ENCODE results near the gene GNG5. TPM values are rescaled to one million over a fixed set of nuclear protein-coding genes. Genes with fewer than 3 reads are reported as not detected.

Gene GNG5
- total RNA-seq, 1 experiment from 2014 or later, result 115 TPM

GRCh38 chr1:84509029-84509428, 2.6 kb upstream of the GNG5 start:
- Histone ChIP-seq H3K4me1 (ENCODE audit: insufficient read depth, low read length) (no peaks in the 10 kb centered on the region), H2BK5ac (ENCODE audit: insufficient read length, low read length) (no peak overlapping the region), H3K23me2 (ENCODE audit: insufficient read length, low read depth, low read length, poor library complexity, severe bottlenecking) (peaks cover 4% of the 10 kb centered on the region), H3K9ac (ENCODE audit: extremely low read depth, insufficient read length, low read length) (no peak overlapping the region), H3K4ac (ENCODE audit: low read depth, low read length) (no peak overlapping the region), H3K79me2 (ENCODE audit: insufficient read depth, low read length) (peaks cover 8% of the 10 kb centered on the region; the same call in 1 of the 2 replicates), H4K91ac (ENCODE audit: insufficient read length, low read depth, low read length) (no peak overlapping the region), H2BK20ac (ENCODE audit: low read depth, low read length, poor library complexity, severe bottlenecking) (no peak overlapping the region), H3K14ac (ENCODE audit: insufficient read depth, low read length) (no peak overlapping the region), H3K27ac (ENCODE audit: insufficient read length, low read depth, low read length) (no peak overlapping the region), H2BK15ac (ENCODE audit: low read depth, low read length) (no peak overlapping the region), H4K8ac (replicated peaks; ENCODE audit: insufficient read length, low read depth, low read length) (no peak overlapping the region), H3K9me3 (ENCODE audit: control insufficient read depth, low read depth, low read length) (no peaks in the 10 kb centered on the region), H4K20me1 (ENCODE audit: control insufficient read depth, insufficient read depth, insufficient read length) (no peaks in the 10 kb centered on the region), H3K18ac (ENCODE audit: insufficient read length, low read depth, low read length) (no peak overlapping the region), H4K5ac (ENCODE audit: insufficient read length, low read depth, low read length) (no peak overlapping the region), H2AFZ (ENCODE audit: low read length) (no peak overlapping the region), H3K79me1 (ENCODE audit: insufficient read depth, low read depth, low read length, poor library complexity, severe bottlenecking) (no peaks in the 10 kb centered on the region), H3K56ac (ENCODE audit: insufficient read length, low read depth, low read length) (no peak overlapping the region), H3T11ph (ENCODE audit: low read length) (no peak overlapping the region), H3K23ac (ENCODE audit: insufficient read length, low read depth, low read length) (no peak overlapping the region), H3K27me3 (ENCODE audit: insufficient read depth, low read length) (no peaks in the 10 kb centered on the region), H2BK12ac (ENCODE audit: insufficient read length, low read depth, low read length) (no peak overlapping the region), H3K4me2 (ENCODE audit: insufficient read depth, insufficient read length, low read length) (no peak overlapping the region), H2AK5ac (ENCODE audit: insufficient read length, low read length) (no peak overlapping the region), H2BK120ac (ENCODE audit: low read depth, low read length, poor library complexity, severe bottlenecking) (no peak overlapping the region)
- Mint-ChIP-seq H3K9me3 (peaks cover 16 to 18% of the 10 kb centered on the region in 2 experiments), H3K27me3 (ENCODE audit: low read depth) (no peaks in the 10 kb centered on the region; the same call in 1 of the 2 replicates), H3K4me3 (no peak overlapping the region), H3K27ac (no peak overlapping the region), H3K4me1 (peaks cover 12 to 17% of the 10 kb centered on the region in 2 experiments), H3K36me3 (ENCODE audit: insufficient read depth in 1 of 3, low read depth in 3 of 3) (peaks cover 5 to 11% (median 5%) of the 10 kb centered on the region in 3 experiments; a peak in 6 of 7 replicates)
- no CpG with 5 or more reads among the region's 4 CpGs for WGBS (ENCODE audit: extremely low coverage, insufficient read length, low lambda C conversion rate)
- DNase-seq, result no peak
- TF ChIP-seq, protein P1, sequence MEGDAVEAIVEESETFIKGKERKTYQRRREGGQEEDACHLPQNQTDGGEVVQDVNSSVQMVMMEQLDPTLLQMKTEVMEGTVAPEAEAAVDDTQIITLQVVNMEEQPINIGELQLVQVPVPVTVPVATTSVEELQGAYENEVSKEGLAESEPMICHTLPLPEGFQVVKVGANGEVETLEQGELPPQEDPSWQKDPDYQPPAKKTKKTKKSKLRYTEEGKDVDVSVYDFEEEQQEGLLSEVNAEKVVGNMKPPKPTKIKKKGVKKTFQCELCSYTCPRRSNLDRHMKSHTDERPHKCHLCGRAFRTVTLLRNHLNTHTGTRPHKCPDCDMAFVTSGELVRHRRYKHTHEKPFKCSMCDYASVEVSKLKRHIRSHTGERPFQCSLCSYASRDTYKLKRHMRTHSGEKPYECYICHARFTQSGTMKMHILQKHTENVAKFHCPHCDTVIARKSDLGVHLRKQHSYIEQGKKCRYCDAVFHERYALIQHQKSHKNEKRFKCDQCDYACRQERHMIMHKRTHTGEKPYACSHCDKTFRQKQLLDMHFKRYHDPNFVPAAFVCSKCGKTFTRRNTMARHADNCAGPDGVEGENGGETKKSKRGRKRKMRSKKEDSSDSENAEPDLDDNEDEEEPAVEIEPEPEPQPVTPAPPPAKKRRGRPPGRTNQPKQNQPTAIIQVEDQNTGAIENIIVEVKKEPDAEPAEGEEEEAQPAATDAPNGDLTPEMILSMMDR (conservative IDR thresholded peaks at IDR 0.05), result no peak
